WTC11 (cell line): Measurements from ENCODE around the gene CDK11B. TPM values are rescaled to one million over a fixed set of nuclear protein-coding genes. Genes with fewer than 3 reads are reported as not detected.

ENCODE experiments used
- ATAC-seq: fragments of 200-7000 bp; cut with Tn5 transposase; 2 replicates; pipeline ENCODE4 v1.10.0; 2021; ENCODE audit warnings: mild to moderate bottlenecking, moderate library complexity
- CTCF ChIA-PET: fragments of 300-600 bp; sonication (Branson Sonifier 250); formaldehyde crosslinking; loops from one replicate; lab custom pipeline; 2021; ENCODE audit warnings: antibody characterized with exemption; lab: Charles Lee
- POLR2A ChIA-PET: fragments of 350-600 bp; sonication (Branson Sonifier 250); formaldehyde crosslinking; loops from one replicate; lab custom pipeline; 2021; ENCODE audit warnings: antibody characterized with exemption; lab: Charles Lee
- DNase-seq: peaks from one replicate; pipeline ENCODE4 v3.0.0; 2021; ENCODE audit warnings: low spot score
- H3K27ac Mint-ChIP-seq: 2 replicates; pipeline ENCODE4 v1.8.0; 2021; ENCODE audit warnings: mixed read lengths
- H3K27me3 Mint-ChIP-seq: 2 replicates; pipeline ENCODE4 v1.8.0; 2021; ENCODE audit warnings: low read depth, mild to moderate bottlenecking, moderate library complexity, mixed read lengths
- H3K36me3 Mint-ChIP-seq: 2 replicates; pipeline ENCODE4 v1.8.0; 2021; ENCODE audit warnings: mixed read lengths
- H3K4me1 Mint-ChIP-seq: 2 replicates; pipeline ENCODE4 v1.8.0; 2022; ENCODE audit warnings: mixed read lengths
- H3K4me3 Mint-ChIP-seq: 2 replicates; pipeline ENCODE4 v1.8.0; 2021; ENCODE audit warnings: mild to moderate bottlenecking, moderate library complexity, mixed read lengths
- H3K9me3 Mint-ChIP-seq: 2 replicates; pipeline ENCODE4 v1.8.0; 2021; ENCODE audit warnings: mixed read lengths
- GRHL2 ChIP-seq: fragments of 250-450 bp; sonication (Bioruptor Pico); IDR thresholded peaks from 2 replicates; pipeline ENCODE4 v1.8.0; 2022; ENCODE audit warnings: mild to moderate bottlenecking, moderate library complexity; ENCODE audit not compliant: insufficient replicate concordance, severe bottlenecking
- RELA ChIP-seq: sonication (generic); formaldehyde crosslinking; IDR thresholded peaks from 2 replicates; pipeline ENCODE4 v1.8.1; 2022; ENCODE audit warnings: missing genetic modification reagents, mild to moderate bottlenecking, borderline replicate concordance
- ZNF263 ChIP-seq: sonication (generic); formaldehyde crosslinking; IDR thresholded peaks from 2 replicates; pipeline ENCODE4 v1.8.1; 2022; ENCODE audit warnings: low read depth, mild to moderate bottlenecking, moderate library complexity, missing genetic modification reagents
- total RNA-seq: library from RNA; stranded (reverse); gene quantifications from 3 replicates; pipeline ENCODE4 v1.2.3, GENCODE V29; 2021
- TF ChIP-seq, protein P1 (sequence below): sonication (generic); formaldehyde crosslinking; IDR thresholded peaks from 2 replicates; pipeline ENCODE4 v1.8.0; 2022; ENCODE audit warnings: mild to moderate bottlenecking, missing genetic modification reagents
- TF ChIP-seq, protein P2 (sequence below): sonication (generic); formaldehyde crosslinking; IDR thresholded peaks from 2 replicates; pipeline ENCODE4 v1.8.1; 2023; ENCODE audit warnings: mild to moderate bottlenecking, missing genetic modification reagents, borderline replicate concordance
- TF ChIP-seq, protein P3 (sequence below): sonication (generic); formaldehyde crosslinking; conservative IDR thresholded peaks from 2 replicates; pipeline ENCODE4 v1.8.1; 2022; ENCODE audit warnings: mild to moderate bottlenecking, missing genetic modification reagents
- TF ChIP-seq, protein P4 (sequence below): sonication (generic); formaldehyde crosslinking; IDR thresholded peaks from 2 replicates; pipeline ENCODE4 v1.8.0; 2023; ENCODE audit warnings: missing genetic modification reagents, mild to moderate bottlenecking, borderline replicate concordance
- TF ChIP-seq, protein P5 (sequence below): fragments of 250-450 bp; sonication (Bioruptor Pico); IDR thresholded peaks from 2 replicates; pipeline ENCODE4 v1.9.0; 2021; ENCODE audit warnings: mild to moderate bottlenecking
- TF ChIP-seq, protein P6 (sequence below): sonication (generic); formaldehyde crosslinking; IDR thresholded peaks from 2 replicates; pipeline ENCODE4 v1.8.1; 2022; ENCODE audit warnings: mild to moderate bottlenecking, moderate library complexity, missing genetic modification reagents
- TF ChIP-seq, protein P7 (sequence below): sonication (generic); formaldehyde crosslinking; IDR thresholded peaks from 2 replicates; pipeline ENCODE4 v1.8.1; 2023; ENCODE audit warnings: mild to moderate bottlenecking, moderate library complexity, missing genetic modification reagents

CDK11B gene
- total RNA-seq, 1 experiment from 2014 or later, result 41.2 TPM

DNA sequence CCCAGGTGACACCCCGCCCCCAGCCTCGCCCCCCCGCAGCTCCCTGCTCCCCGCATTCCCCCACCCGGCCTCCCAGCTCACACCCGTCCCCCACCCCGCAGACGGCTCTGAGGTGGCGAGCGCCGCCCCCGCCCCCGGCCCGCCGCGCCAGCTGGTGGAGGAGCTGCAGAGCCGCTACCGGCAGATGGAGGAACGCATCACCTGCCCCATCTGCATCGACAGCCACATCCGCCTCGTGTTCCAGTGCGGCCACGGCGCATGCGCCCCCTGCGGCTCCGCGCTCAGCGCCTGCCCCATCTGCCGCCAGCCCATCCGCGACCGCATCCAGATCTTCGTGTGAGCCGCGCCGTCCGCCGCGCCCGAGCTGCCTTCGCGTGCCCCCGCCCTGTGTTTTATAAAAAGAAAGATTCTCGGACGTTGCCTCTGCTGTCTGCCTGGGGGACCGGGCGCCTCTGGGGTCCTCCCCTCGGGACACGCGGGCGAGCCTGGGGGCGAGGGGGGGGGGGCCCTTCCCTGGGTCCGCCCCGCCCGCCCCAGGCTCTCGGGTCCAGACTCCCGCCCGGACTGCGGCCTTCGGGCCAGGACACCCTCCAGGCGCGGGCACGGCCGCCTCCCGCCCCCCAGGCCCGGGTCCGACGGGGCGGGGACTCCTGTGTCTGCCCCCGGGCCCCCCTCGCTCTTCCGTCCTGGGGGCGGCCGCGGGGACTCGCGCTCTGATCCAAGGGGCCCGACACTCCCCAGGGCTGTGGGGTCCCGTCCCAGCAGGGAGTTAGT lies 28.4 kb downstream of the CDK11B start (continued):
- TF ChIP-seq, protein P1, sequence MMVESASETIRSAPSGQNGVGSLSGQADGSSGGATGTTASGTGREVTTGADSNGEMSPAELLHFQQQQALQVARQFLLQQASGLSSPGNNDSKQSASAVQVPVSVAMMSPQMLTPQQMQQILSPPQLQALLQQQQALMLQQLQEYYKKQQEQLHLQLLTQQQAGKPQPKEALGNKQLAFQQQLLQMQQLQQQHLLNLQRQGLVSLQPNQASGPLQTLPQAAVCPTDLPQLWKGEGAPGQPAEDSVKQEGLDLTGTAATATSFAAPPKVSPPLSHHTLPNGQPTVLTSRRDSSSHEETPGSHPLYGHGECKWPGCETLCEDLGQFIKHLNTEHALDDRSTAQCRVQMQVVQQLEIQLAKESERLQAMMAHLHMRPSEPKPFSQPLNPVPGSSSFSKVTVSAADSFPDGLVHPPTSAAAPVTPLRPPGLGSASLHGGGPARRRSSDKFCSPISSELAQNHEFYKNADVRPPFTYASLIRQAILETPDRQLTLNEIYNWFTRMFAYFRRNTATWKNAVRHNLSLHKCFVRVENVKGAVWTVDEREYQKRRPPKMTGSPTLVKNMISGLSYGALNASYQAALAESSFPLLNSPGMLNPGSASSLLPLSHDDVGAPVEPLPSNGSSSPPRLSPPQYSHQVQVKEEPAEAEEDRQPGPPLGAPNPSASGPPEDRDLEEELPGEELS, result peak; percentile 98
- TF ChIP-seq GRHL2 (CRISPR knock-in tag) (no peak), ZNF263 (CRISPR knock-in tag) (no peak), RELA (CRISPR knock-in tag) (peak; percentile 81; the same call in 1 of the 2 replicates)
- TF ChIP-seq, protein P2, sequence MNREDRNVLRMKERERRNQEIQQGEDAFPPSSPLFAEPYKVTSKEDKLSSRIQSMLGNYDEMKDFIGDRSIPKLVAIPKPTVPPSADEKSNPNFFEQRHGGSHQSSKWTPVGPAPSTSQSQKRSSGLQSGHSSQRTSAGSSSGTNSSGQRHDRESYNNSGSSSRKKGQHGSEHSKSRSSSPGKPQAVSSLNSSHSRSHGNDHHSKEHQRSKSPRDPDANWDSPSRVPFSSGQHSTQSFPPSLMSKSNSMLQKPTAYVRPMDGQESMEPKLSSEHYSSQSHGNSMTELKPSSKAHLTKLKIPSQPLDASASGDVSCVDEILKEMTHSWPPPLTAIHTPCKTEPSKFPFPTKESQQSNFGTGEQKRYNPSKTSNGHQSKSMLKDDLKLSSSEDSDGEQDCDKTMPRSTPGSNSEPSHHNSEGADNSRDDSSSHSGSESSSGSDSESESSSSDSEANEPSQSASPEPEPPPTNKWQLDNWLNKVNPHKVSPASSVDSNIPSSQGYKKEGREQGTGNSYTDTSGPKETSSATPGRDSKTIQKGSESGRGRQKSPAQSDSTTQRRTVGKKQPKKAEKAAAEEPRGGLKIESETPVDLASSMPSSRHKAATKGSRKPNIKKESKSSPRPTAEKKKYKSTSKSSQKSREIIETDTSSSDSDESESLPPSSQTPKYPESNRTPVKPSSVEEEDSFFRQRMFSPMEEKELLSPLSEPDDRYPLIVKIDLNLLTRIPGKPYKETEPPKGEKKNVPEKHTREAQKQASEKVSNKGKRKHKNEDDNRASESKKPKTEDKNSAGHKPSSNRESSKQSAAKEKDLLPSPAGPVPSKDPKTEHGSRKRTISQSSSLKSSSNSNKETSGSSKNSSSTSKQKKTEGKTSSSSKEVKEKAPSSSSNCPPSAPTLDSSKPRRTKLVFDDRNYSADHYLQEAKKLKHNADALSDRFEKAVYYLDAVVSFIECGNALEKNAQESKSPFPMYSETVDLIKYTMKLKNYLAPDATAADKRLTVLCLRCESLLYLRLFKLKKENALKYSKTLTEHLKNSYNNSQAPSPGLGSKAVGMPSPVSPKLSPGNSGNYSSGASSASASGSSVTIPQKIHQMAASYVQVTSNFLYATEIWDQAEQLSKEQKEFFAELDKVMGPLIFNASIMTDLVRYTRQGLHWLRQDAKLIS (CRISPR knock-in tag), result 0 out of 2 replicates have a peak, but pooled peaks have one; percentile 42
- TF ChIP-seq, protein P3, sequence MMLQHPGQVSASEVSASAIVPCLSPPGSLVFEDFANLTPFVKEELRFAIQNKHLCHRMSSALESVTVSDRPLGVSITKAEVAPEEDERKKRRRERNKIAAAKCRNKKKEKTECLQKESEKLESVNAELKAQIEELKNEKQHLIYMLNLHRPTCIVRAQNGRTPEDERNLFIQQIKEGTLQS (CRISPR knock-in tag), result 0 out of 2 replicates have a peak, but pooled peaks have one; percentile 55
- TF ChIP-seq, protein P4, sequence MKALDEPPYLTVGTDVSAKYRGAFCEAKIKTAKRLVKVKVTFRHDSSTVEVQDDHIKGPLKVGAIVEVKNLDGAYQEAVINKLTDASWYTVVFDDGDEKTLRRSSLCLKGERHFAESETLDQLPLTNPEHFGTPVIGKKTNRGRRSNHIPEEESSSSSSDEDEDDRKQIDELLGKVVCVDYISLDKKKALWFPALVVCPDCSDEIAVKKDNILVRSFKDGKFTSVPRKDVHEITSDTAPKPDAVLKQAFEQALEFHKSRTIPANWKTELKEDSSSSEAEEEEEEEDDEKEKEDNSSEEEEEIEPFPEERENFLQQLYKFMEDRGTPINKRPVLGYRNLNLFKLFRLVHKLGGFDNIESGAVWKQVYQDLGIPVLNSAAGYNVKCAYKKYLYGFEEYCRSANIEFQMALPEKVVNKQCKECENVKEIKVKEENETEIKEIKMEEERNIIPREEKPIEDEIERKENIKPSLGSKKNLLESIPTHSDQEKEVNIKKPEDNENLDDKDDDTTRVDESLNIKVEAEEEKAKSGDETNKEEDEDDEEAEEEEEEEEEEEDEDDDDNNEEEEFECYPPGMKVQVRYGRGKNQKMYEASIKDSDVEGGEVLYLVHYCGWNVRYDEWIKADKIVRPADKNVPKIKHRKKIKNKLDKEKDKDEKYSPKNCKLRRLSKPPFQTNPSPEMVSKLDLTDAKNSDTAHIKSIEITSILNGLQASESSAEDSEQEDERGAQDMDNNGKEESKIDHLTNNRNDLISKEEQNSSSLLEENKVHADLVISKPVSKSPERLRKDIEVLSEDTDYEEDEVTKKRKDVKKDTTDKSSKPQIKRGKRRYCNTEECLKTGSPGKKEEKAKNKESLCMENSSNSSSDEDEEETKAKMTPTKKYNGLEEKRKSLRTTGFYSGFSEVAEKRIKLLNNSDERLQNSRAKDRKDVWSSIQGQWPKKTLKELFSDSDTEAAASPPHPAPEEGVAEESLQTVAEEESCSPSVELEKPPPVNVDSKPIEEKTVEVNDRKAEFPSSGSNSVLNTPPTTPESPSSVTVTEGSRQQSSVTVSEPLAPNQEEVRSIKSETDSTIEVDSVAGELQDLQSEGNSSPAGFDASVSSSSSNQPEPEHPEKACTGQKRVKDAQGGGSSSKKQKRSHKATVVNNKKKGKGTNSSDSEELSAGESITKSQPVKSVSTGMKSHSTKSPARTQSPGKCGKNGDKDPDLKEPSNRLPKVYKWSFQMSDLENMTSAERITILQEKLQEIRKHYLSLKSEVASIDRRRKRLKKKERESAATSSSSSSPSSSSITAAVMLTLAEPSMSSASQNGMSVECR (CRISPR knock-in tag), result peak; percentile 58; the same call in 1 of the 2 replicates

DNA sequence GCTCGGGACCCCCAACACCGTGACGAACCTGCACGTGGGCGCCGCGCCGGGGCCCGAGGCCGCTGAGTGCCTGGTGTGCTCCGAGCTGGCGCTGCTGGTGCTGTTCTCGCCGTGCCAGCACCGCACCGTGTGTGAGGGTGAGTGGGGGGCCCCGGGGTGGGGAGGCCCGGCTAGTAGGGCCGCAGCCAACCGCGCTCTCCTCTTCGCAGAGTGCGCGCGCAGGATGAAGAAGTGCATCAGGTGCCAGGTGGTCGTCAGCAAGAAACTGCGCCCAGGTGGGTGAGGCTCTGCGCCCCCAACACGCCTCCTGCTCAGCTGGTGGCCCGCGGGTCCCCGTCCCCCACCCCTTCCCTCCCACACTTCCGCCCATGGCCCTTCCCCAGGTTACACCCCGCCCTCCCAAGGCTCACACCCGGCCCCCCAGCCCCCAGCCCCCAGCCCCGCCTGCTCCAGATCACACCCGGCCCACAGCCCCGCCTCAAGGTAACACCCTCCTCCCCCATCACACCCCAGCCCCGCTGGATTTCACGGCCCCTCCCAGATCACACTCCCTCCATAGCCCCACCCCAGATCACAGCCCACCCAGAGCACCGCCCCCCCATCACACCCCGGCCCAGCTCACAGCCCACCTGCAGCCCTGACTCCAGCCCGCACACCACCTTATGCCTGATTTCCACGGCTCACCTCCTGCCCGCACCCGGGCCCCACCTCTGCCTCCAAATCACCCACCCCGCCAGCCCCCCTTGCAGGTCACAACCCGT lies 29.2 kb downstream of the CDK11B start:
- Mint-ChIP-seq H3K4me1 (peaks cover 2% of the 10 kb centered on the region; the same call in 1 of the 2 replicates), H3K27me3 (peaks cover 6% of the 10 kb centered on the region), H3K36me3 (no peaks in the 10 kb centered on the region)
- TF ChIP-seq, protein P5, sequence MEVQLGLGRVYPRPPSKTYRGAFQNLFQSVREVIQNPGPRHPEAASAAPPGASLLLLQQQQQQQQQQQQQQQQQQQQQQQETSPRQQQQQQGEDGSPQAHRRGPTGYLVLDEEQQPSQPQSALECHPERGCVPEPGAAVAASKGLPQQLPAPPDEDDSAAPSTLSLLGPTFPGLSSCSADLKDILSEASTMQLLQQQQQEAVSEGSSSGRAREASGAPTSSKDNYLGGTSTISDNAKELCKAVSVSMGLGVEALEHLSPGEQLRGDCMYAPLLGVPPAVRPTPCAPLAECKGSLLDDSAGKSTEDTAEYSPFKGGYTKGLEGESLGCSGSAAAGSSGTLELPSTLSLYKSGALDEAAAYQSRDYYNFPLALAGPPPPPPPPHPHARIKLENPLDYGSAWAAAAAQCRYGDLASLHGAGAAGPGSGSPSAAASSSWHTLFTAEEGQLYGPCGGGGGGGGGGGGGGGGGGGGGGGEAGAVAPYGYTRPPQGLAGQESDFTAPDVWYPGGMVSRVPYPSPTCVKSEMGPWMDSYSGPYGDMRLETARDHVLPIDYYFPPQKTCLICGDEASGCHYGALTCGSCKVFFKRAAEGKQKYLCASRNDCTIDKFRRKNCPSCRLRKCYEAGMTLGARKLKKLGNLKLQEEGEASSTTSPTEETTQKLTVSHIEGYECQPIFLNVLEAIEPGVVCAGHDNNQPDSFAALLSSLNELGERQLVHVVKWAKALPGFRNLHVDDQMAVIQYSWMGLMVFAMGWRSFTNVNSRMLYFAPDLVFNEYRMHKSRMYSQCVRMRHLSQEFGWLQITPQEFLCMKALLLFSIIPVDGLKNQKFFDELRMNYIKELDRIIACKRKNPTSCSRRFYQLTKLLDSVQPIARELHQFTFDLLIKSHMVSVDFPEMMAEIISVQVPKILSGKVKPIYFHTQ, result no peak
- TF ChIP-seq, protein P6, sequence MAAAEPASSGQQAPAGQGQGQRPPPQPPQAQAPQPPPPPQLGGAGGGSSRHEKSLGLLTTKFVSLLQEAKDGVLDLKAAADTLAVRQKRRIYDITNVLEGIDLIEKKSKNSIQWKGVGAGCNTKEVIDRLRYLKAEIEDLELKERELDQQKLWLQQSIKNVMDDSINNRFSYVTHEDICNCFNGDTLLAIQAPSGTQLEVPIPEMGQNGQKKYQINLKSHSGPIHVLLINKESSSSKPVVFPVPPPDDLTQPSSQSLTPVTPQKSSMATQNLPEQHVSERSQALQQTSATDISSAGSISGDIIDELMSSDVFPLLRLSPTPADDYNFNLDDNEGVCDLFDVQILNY (CRISPR knock-in tag), result 0 out of 2 replicates have a peak, but pooled peaks have one; percentile 2
- TF ChIP-seq, protein P7, sequence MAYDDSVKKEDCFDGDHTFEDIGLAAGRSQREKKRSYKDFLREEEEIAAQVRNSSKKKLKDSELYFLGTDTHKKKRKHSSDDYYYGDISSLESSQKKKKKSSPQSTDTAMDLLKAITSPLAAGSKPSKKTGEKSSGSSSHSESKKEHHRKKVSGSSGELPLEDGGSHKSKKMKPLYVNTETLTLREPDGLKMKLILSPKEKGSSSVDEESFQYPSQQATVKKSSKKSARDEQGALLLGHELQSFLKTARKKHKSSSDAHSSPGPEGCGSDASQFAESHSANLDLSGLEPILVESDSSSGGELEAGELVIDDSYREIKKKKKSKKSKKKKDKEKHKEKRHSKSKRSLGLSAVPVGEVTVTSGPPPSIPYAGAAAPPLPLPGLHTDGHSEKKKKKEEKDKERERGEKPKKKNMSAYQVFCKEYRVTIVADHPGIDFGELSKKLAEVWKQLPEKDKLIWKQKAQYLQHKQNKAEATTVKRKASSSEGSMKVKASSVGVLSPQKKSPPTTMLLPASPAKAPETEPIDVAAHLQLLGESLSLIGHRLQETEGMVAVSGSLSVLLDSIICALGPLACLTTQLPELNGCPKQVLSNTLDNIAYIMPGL (CRISPR knock-in tag), result peak; percentile 16; the same call in 1 of the 2 replicates
- TF ChIP-seq, all 79 proteins: peak for 2
- Mint-ChIP-seq H3K4me3 (peak overlapping the region; percentile 41), H3K27ac (no peak overlapping the region), H3K9me3 (no peaks in the 10 kb centered on the region)
- DNase-seq (peak; percentile 47), ATAC-seq (no peak)
- POLR2A ChIA-PET, result interaction anchor here (0.5 to 1.8 kb wide), 4 partner anchors 11 to 64 kb away, joined by 3 to 7 read pairs (median 4); partner anchors contain the start of gene MIB2
- CTCF ChIA-PET, result interaction anchor here (0.6 to 2.2 kb wide), 16 partner anchors 10 to 747 kb away, joined by 3 to 30 read pairs (median 4); partner anchors contain the start of gene MIB2
